Measurements from ENCODE around the gene NASP. TPM values are rescaled to one million over a fixed set of nuclear protein-coding genes. Genes with fewer than 3 reads are reported as not detected.

The NASP gene
- total and polyA plus RNA-seq, 2 of the 13 experiments (the other 11 are each of a cell fraction or from before 2014, with no cell fraction given): 132 to 256 TPM

GRCh38 chr1:45583666-45584350, at the start of gene NASP (continued):
- no peak for TF ChIP-seq RELA (CRISPR knock-in tag; IDR thresholded peaks at IDR 0.05)
- no peak for TF ChIP-seq DNMT3B (CRISPR knock-in tag; conservative IDR thresholded peaks at IDR 0.05)
- TF ChIP-seq CENPX (CRISPR knock-in tag; IDR thresholded peaks at IDR 0.05): no peak
- TF ChIP-seq SP1 (IDR thresholded peaks at IDR 0.05): no peak
- no peak; the same call in 1 of the 2 replicates for TF ChIP-seq SP1 (CRISPR knock-in tag; IDR thresholded peaks at IDR 0.05)
- no peak for TF ChIP-seq KAT2B (IDR thresholded peaks at IDR 0.05; ENCODE audit: borderline replicate concordance, low read depth, low read length)
- TF ChIP-seq ETV5 (CRISPR knock-in tag; IDR thresholded peaks at IDR 0.05; ENCODE audit: borderline replicate concordance): no peak
- 0 out of 2 replicates have a peak, but pooled peaks have one; percentile 34 for TF ChIP-seq ZNF264 (CRISPR knock-in tag; IDR thresholded peaks at IDR 0.05)
- TF ChIP-seq ZNF772 (CRISPR knock-in tag; IDR thresholded peaks at IDR 0.05): no peak; the same call in 1 of the 2 replicates
- TF ChIP-seq GABPA (IDR thresholded peaks at IDR 0.05; ENCODE audit: low read depth, low read length): peak; percentile 58
- peak; percentile 90 for TF ChIP-seq GABPA (CRISPR knock-in tag; IDR thresholded peaks at IDR 0.05; ENCODE audit: low read depth)
- no peak for TF ChIP-seq ARID2 (CRISPR knock-in tag; IDR thresholded peaks at IDR 0.05; ENCODE audit: borderline replicate concordance)
- no peak for TF ChIP-seq ZNF10 (CRISPR knock-in tag; IDR thresholded peaks at IDR 0.05; ENCODE audit: borderline replicate concordance, low read depth)
- TF ChIP-seq THAP7 (CRISPR knock-in tag; IDR thresholded peaks at IDR 0.05): 0 out of 2 replicates have a peak, but pooled peaks have one; percentile 20
- no peak for TF ChIP-seq ZNF510 (CRISPR knock-in tag; IDR thresholded peaks at IDR 0.05; ENCODE audit: low read depth)
- TF ChIP-seq SNRNP70 (IDR thresholded peaks at IDR 0.05; ENCODE audit: low read depth, low read length): no peak
- no peak for TF ChIP-seq FOXP1 (IDR thresholded peaks at IDR 0.05)
- no peak for TF ChIP-seq FOXP1 (CRISPR knock-in tag; IDR thresholded peaks at IDR 0.05)
- no peak for TF ChIP-seq ZNF567 (CRISPR knock-in tag; IDR thresholded peaks at IDR 0.05; ENCODE audit: borderline replicate concordance)
- no peak for TF ChIP-seq JUND (CRISPR knock-in tag; IDR thresholded peaks at IDR 0.05)
- peak; percentile 31 for TF ChIP-seq RBM39 (IDR thresholded peaks at IDR 0.05; ENCODE audit: low read depth, low read length, poor library complexity, severe bottlenecking)
- no peak for TF ChIP-seq ZBTB33 (CRISPR knock-in tag; IDR thresholded peaks at IDR 0.05)
- no peak for TF ChIP-seq SNAPC2 (CRISPR knock-in tag; IDR thresholded peaks at IDR 0.05)
- TF ChIP-seq AKAP8 (CRISPR knock-in tag; IDR thresholded peaks at IDR 0.05): no peak
- no peak for TF ChIP-seq NFYB (CRISPR knock-in tag; IDR thresholded peaks at IDR 0.05)
- no peak for TF ChIP-seq TRIM24 (CRISPR knock-in tag; IDR thresholded peaks at IDR 0.05)
- TF ChIP-seq ZNF83 (CRISPR knock-in tag; IDR thresholded peaks at IDR 0.05; ENCODE audit: borderline replicate concordance): 0 out of 2 replicates have a peak, but pooled peaks have one; percentile 54
- no peak for TF ChIP-seq IRX3 (CRISPR knock-in tag; IDR thresholded peaks at IDR 0.05; ENCODE audit: borderline replicate concordance, low read depth)
- TF ChIP-seq ZNF746 (CRISPR knock-in tag; IDR thresholded peaks at IDR 0.05): peak; percentile 64; the same call in 1 of the 2 replicates
- TF ChIP-seq TBL1XR1 (IDR thresholded peaks at IDR 0.05; ENCODE audit: borderline replicate concordance, low read length, partially characterized antibody): no peak

All from HepG2 (cell line).